ENCODE results near the gene PTPN9.
"Not testable (repeated sequence)": the region's sequence is repeated elsewhere in the genome, so short reads cannot be mapped to it uniquely, and the experiment has no call there.

PTPN9 gene

DNA sequence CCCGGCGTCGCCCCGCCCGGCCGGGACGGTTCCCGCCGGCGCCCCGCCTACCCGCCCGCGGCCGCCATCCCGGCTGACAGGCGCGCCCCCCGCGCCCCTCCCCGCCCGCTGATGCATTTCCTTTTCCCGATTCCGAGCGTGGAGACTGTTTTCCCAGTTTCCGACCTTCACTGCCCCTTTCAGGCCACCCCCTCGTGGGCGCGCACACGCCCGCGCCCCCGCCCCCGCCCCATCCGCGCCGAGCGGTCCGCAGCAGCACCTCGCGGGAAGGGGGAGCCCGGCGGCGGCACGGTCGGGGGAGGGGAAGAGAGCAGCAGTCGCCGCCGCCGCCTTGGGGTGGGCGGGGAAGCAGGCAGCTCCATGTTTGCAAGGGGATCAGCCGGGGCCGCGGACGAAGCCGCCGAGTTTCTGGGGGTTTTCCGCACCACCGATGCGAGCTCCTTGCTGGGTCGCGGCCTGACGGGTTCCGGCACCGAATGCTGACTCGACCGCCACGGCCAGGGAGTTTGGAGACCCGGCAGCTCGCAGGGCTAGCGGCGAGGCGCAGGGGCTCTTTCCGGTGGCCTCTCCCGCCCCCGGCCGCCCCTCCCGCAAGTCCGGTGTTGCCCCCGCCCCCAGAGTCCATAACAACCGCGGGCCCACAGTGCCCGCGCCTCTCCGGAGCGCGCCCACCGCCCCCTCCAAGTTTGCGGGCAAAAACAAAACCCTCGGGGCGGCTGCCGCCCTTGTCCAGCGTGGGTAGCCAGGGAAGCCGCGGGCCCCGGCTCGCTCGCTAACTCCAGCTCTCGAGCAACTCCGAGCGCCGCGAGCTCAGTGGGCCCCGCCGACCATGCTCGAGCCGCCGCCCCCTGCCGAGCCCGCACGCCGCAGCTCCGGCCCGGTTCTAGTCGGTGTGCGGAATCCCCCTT, 124.4 kb downstream of the PTPN9 start:
- DNase-seq = peak; percentile 74

DNA sequence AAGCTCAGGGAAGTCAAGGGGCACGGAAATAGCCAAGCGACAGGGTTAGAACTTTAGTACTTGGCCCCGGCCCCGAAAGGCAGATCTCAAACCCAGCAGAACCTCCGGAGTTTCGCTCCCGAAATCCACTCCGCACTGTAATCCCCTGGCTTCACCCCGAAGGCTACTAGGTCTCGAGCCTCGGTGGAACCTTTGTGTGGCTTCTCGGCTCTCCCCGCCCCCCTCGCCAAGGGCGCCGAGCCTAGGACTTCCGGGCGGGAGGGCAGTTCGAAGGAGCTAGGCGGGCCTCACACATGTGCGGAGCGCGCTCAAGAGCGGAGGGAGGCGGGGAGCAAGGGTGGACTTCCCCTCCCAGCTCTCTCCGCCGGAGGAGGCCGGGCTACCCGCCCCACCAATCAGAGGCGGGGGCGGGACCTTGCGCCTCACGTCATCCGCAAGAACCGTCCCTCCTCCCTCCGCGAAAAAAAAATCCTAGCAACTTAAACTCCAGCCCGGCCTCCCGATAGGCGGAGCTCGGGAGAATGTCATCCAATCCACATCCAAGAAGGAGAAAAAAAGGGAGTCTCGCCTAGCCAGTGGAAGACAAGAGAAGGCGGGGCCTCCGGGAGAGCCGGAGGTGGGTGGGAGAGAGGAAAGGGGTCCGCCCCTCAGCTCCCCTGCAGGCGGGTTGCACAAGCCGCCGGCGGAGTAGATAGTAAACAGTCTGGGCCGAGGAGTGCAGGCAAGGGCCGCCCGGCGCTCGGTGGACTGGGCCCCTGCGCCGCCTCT, 125.2 kb downstream of the PTPN9 start:
- peak; percentile 99 for DNase-seq

DNA sequence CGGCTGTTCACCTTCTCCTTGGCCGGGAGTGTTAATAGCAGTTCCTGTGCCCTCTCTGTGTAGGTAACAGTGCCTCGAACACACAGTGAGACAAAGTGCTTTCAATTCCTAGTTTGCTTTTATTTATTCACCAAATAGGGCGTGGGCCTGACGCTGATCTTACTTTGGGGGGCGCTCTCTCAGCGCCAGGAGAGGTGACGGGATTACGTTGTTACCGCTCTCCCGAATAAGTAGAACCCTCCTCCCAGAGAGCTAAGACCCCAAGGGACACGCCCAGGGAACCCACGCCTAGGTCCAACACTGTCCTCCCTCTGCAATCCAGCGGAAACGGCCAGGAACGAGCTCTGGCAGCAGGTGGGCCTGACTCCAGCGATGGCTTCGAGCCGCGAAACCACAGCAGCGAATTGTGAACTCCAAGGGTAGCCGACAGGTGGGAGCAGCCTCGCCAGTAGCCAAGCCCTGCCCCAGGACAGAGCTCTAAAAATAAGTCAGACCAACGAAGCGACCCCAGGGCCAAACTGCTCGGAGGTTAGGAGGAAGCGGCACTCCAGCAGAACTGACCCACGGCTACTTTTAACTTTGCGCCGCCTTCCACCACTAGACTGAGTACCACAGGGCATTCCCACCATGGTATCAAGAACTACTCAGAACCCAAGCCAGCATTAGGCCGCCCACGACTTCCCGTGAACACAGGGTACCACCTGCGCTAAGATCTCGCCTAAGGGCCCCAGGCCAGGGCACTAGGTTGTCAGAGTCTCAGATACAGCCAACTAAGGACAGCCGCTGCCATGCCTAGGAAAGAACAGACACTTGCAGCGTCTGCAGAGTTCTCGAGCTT, 126.0 kb downstream of the PTPN9 start:
- peak; percentile 69 for DNase-seq

DNA sequence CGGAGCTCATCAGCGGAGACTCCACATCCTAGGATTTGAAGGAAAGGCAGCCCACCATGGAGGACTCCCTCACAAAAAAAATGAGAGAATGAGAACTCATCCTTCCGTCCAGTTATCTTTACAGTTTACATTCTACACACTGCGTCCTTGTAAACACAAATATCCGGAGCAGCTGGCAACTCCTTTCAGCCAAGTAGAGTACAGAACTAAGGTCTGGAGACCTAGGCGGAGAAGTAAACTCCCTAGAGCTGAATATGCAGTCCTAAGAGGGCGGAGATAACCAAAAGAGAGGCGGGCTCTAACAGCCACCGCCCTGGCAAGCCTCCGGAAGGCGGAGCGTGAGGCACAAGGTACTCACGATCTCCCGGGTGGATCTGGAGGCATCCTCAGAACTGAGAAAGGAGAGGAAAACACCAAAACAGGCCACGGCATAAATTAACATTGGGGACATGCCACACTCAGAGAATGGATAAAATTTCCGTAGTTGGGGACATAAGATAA, 126.7 kb downstream of the PTPN9 start:
- no peak for DNase-seq

DNA sequence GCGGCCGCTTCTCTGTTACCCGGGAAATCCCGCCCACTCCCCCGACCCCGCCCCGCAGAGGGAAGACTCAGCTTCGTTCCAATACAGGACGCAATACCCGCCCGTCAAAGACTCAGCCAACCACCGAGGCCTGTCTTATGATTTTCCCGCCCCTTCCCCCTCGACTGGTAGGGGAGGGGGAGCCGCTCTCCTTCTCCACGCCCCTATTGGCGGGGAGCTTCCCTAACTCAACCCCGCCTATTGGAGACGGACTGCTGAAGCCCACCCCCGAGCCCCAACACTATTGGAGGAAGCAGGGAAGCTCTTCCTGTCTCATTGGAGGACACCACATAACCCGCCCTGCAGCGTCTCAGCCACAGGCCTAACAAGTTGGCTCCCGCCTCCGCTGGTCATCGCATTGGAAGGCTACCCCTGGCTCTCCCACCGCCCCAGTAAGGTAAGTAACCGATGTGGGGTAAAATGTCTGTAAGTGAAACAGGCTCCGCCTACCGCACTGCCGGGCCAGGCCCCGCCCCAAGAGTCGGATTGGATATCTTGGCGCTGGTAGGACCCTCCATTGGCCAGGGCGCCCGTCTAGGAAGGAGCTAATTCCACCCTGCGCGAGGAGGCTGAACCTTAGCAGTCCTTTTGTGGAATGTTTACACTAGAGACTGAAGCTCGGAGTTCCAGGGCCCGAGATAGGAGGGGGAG, 127.3 kb downstream of the PTPN9 start, which contains the start of gene SIN3A:
Gene SIN3A, minus strand, starts transcription at position 17 of the 690 bp plus-strand sequence. CDS start 21,315 bp downstream, outside the sequence.
- DNase-seq = peak; percentile 90

DNA sequence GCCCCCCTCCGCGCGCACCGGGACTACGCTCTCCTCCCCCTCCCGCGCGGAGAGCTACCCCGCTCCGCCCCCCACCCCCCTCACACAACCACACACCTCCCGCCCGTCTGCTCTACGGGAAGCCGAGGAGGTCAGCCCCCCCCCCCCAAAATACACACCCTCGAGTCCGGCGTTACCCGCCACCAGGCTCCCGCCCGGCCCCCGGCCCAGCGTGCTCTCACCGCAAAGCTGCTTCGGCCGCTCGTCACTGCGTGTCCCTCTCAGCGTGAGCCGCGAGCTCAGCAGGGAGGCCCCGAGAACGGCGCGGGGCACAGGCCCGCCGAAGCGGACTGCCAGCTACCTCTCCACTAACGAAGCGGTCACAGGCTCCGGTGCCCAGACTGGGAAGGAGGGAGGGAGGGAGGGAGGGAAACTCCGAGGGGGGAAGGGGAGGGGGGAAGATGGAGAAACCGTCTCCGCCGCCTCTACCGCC, 127.9 kb downstream of the PTPN9 start:
- DNase-seq = no peak

DNA sequence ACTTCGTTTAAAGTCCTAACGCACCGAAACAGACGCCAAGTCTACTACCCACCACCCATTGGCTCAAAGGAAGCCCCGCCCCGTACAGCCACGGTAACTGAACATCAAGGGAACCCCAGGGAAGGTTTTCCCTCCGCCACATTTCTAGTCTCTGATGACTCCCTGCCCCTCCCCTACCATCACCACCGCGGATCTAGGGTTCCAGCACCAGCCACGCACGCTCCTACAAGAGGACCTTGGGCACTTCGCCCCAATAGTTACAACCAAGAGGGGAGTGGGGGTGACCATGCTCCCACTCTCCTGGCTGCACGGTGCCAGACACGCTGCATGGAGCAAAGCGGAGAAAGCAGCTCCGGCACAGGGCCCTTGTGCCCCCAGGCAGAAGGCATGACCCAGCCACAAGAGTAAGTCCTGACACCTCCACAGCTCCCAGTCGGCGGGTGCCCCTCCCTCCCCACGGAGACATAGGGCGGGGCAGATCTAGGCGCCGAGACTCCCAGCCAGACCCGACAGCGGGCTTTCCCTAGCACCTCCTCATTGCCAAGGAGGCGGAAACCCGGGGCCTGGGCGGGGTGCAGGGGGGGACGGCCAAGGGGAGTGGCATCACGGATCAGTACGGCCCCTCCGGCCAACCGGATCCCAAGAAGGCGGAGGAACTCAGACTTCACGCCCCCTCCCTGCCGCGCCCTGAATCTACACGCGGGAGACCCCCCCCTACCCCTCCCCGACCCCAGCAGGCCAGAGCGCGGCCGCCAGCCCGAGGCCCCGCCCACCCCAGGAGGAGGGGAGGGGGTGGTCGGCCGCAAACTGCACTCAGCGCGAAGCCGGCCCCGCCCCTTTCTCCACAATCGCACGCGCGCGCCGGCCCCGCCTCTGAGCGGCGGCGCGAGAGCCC, 128.6 kb downstream of the PTPN9 start:
- DNase-seq = peak; percentile 91

DNA sequence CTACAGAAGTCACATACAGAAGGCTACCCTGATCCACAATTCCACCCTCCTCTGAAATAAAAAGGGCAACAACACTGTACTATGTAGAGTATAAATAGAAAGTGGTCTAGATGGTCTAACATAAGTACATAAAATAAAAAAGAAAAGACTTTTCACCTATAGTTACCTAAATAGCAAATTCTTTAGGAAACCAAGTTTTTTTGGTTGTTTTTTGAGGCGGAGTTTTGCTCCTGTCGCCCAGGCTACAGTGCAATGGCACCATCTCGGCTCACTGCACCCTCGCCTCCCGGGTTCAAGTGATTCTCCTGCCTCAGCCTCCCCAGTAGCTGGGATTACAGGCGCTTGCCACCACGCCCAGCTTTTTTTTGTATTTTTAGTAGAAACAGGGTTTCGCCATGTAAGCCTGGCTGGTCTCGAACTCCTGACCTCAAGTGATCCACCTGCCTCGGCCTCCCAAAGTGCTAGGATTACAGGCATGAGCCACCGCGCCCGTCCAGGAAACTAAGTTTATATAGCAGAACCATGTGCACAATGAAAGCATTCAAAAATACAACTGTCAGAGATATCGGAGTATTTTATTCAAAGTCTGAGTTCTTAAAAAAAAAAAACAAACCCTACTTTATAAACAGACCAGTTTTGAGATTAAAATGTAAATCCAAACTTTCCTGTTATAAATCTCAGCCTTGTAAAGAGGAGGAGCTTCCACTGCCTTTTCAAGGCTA, 129.4 kb downstream of the PTPN9 start:
- DNase-seq = no peak

DNA sequence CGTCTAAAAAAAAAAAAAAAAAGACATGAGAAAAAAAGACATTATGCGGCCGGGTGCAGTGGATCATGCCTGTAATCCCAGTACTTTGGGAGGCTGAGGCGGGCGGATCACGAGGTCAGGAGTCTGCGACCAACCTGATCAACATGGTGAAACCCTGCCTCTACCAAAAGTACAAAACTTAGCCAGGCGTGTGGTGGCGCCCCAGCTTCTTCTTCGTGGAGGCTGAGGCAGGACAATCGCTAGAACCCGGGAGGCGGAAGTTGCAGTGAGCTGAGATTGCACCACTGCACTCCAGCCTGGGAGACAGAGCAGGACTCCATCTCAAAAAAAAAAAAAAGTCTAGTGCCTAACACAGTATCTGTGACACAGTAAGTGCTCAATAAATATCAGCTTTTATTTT, 130.9 kb downstream of the PTPN9 start:
- DNase-seq = not testable (repeated sequence)

DNA sequence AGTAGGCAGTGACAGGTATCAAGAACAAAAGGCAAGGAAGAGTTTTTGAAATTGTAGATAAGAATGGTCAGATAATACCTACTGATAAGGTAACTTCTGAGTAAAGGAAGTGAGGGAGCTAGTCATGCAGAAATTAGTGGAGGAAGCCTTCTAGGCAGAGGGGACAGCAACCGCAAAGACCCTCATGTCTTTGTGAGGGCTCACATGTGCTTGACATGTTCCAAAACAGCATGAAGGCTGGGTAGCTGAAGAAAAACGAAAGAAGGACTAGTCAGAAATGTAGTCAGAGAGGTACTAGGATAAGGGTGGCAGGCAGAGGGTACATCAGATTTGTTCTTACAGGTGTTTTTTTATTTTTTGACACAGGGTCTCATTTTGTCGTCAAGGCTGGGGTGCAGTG, 133.0 kb downstream of the PTPN9 start:
- DNase-seq = no peak

DNA sequence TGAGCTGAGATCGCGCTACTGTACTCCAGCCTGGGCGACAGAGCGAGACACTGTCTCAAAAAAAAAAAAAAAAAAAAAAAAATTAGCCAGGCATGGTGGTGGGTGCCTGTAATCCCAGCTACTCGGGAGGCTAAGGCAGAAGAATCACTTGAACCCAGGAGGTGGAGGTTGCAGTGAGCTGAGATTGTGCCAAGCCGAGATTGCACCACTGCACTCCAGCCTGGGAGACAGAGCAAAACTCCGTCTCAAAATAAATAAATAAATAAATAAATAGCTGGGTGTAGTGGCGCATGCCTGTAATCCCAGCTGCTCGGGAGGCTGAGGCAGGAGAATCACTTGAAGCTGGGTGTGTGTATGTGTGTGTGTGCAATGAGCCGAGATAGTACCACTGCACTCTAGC, 133.8 kb downstream of the PTPN9 start:
- DNase-seq = not testable (repeated sequence)

DNA sequence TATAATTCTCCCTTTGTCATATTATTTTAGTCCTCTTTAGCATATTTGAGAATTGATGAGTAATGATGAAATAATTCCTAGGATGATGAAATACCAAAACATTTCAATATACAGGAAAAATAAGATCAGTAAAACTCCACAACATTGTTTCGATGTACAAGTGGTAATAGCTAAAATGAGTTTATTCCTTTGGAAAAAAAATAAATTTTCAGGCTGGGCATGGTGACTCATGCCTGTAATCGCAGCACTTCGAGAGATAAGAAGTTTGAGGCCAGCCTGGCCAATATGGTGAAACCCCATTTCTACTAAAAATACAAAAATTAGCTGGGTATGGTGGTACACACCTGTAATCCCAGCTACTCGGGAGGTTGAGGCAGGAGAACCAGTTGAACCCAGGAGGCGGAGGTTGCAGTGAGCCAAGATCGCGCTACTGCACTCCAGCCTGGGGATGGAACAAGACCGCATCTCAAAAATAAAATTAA, 135.1 kb downstream of the PTPN9 start:
- not testable (repeated sequence) for DNase-seq

DNA sequence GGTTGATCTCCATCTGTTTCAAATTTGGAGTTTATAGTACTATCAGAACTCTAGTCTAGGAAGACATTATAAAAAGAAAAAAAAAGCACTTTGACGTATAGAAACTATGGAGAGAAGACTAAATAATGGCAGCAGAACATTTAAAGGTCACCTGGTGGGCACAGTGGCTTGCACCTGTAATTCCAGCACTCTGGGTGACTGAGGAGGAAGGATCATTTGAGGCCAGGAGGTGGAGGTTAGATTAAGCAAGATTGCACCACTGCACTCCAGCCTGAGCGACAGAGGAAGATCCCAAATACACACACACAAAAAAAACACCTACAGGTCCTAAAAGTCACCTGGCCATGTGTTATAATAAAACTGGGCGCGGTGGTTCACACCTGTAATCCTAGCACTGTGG, 141.4 kb downstream of the PTPN9 start:
- no peak for DNase-seq

DNA sequence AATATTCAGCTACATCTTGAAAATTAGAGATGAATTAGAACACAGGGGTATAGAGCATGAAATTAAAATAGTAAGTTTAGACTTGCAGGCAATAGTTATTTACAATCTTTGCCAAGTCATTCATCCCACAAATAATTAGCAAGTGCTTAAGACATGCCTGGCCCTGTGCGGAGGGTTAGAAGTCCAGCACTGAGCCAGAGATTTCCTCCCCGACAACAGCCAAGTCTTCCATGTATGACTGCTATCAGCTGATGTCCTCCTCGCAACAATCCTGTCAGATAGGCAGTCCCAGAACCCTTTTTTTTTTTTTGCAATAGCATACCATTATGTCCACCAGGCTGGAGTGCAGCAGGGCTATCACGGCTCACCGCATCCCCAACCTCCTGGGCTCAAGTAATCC, 142.2 kb downstream of the PTPN9 start:
- DNase-seq = no peak

DNA sequence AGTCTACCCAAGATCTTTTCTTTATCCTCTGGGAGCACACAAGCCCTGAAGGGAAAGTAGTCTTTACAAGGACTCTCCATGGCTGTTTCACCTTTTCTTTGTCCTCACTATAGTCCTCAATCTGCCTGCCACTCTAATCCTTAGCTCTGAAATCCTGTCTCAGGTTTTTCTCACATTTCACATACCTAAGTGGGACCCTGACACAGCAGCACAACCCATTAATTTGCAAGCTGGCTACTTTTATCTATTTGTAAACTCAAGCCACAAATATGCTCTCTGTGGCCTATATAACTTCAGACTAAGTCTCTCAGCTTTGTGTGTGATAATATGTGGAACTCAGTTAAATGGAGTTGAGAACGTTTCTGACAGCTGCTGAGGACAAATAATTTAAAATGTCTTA, 147.4 kb downstream of the PTPN9 start:
- DNase-seq = no peak

DNA sequence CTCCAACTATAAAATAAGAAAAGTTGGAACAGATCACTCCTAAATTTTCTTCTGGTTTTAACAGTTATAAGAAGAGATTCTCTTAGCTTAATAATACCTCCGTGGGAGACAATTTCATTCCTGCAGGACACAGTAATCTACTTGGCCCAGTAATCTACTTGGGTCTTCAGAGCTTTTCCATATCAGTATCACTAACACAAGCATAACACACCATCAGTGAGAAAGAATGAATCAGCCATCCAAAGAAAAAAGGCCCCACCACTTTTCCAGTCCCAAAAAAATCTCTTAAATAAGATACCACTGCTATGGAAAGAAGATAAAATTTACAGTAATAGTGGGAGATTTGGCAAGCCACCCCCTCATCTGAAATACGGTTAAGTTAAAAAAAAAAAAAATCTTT, 147.8 kb downstream of the PTPN9 start:
- no peak for DNase-seq

DNA sequence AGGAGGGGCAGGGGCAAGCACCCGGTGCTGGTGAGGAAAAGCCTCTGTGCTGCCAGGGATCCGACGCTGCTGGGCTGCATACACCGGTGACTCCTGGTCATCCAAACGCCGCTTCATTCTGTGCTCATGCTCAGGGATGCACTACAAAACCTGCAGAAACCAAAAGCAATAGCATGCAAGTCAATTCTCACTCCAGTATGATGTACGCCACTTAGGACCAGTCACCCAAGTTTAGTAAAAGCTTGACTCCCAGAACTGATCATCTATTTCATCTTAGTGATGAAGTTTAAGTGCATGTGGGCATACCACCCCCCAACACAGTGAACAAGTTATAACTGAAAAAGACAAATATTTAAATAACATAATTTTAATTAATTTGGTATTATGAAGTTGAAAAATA, 148.9 kb downstream of the PTPN9 start:
- no peak for DNase-seq

DNA sequence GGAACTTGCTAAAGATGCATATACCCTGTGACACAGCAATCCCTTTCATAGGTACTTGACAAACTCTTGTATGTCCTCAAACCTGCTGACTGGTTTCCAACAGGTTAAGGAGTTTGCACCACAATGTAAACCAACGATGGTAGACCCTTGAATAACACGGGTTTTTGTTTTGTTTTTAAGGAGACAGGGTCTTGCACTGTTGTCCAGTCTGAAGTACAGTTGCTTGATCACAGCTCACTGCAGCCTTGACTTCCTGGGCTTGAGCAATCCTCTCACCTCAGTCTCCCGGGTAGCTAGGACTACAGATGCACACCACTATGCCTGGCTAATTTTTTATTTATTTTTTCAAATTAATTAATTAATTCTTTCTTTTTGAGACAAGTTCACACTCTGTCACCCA, 151.0 kb downstream of the PTPN9 start:
- DNase-seq = no peak

DNA sequence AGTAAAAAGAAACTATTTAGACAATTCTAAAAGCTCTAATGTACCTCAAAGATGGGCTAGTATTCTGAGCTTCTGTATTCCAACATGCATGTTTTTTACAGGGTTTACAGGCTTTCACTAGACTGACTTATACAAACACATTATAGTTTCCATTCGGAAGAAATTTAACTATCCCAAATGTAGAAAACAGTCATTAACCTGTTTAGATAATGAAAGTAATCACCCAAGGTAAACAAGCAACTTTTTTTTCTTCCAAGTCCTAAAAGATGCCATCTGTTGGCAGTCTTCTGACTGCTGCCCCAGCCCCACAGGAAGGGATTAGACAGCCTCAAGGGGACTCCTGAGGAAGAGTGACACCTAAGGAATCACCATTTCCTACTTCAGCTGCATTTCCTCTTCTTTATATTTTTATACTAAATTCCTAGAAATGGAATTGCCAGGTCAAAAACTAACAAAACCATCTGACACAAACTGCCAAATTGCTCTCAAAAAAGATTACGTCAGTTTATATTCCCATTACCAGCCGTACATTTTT, 153.1 kb downstream of the PTPN9 start:
- no peak for DNase-seq

Measured in right kidney (tissue), 1 donor.